Activated CD4-positive, CD25-positive, alpha-beta regulatory T cell (primary cell): ENCODE data around the gene CCDC188.

ENCODE experiments used
- DNase-seq, 4 experiments: peaks; one replicate each; lab custom pipeline; 2025; lab: John Stamatoyannopoulos, UW

CCDC188 gene

DNA sequence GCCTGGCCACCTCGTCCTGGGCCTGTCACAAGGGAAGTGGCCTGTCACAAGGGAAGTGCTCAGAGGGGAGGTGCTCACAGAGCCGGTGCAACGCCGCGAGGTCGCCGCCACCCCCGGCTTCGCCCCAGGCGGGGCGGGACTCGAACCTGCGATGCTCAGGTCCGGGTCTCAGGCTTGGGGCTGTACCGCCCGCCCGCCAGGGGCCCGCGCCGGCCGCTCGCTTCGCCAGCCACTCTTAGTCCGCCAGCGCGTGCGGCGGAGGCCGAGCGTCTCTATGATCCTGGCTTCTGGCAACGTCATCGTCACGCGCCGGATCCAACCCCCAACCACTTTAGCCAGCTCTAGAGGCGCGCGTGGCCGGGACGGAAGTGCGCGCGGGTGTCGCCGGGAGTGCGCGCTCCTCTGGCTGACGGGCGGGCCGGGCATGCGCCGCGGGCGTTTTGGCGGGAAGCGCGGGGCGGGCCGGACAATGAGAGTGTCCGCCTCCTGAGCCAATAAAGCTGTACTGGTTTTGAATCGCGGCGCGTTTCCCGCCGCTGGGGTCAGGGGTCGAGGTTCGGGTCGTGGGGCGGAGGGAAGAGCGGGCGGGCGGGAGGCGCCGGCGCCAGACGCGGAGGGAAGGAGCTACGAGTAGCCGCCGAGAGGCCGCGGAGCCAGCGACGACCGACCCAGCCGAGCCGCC lies 33.8 kb downstream of the CCDC188 start, which contains the start of gene TRMT2A:
Gene TRMT2A (minus strand): TSS at position 276 of the 682 bp plus-strand sequence. CDS start 320 bp downstream, outside the sequence.
- peak; percentile 93 to 97 (median 93) for DNase-seq

DNA sequence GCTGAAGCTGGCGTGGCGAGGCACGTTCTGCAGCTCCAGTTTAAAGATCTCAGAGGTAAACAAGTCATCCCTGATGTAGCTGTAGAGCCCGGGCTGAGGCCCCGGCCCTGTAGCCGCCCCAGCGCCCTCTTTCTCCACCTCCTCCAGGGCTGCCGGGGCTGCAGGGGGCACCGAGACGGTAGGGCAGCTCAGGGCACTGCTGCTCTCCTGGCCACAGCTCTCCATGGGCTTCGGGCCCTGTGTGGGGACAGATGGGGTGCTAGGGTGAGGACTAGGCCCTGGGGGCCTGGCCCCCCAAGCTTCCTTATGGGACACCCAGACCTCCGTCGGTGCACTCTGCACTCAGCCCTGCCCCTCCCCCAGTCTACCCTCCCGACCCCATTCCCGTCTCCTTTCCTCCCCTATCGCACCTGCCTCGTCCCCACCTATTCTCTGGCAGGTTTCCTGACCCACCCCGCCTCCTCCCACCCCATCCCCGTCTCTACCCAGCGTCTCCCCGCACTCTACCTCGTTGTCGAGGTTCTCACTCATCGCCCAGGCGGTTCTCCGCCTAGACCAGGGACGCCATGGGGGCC lies 34.4 kb downstream of the CCDC188 start:
- no peak for DNase-seq

DNA sequence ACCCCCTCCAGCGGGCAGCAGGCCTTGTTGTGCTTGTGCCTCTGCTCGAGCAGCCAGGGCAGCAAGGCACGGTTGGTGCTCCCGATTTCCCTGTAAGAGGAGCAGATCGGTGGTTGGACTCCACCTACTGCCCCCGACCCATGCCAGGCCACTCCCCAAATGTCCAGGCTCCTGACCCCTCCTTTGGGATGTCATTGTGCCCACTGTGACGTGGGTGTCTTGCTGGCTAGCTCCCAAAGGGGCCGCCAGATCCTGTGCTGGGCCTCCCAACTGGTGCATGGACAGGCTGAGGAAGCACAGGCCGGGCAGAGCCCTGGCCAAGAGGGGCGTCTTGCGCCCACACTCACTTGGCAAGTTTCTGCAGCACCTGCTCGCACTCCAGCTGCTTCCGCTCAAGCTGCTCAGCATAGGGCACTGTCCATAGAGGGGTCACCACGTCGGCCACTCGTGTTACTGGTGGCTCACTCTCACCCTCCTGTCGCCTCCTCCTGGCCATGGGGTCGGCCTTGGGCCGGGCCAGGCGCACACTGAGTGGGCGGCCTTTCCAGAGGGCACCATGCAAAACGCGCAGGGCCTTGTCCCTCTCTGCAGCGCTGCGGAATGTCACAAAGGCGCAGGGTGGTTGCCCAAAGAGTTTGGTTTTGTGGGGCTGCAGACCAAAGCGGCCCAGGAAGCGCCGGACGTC lies 35.0 kb downstream of the CCDC188 start, which contains the start of gene RANBP1:
Gene RANBP1 (plus strand): TSS at position 414 of the 685 bp plus-strand sequence. CDS start 81 bp downstream, at position 495.
- no peak for DNase-seq

DNA sequence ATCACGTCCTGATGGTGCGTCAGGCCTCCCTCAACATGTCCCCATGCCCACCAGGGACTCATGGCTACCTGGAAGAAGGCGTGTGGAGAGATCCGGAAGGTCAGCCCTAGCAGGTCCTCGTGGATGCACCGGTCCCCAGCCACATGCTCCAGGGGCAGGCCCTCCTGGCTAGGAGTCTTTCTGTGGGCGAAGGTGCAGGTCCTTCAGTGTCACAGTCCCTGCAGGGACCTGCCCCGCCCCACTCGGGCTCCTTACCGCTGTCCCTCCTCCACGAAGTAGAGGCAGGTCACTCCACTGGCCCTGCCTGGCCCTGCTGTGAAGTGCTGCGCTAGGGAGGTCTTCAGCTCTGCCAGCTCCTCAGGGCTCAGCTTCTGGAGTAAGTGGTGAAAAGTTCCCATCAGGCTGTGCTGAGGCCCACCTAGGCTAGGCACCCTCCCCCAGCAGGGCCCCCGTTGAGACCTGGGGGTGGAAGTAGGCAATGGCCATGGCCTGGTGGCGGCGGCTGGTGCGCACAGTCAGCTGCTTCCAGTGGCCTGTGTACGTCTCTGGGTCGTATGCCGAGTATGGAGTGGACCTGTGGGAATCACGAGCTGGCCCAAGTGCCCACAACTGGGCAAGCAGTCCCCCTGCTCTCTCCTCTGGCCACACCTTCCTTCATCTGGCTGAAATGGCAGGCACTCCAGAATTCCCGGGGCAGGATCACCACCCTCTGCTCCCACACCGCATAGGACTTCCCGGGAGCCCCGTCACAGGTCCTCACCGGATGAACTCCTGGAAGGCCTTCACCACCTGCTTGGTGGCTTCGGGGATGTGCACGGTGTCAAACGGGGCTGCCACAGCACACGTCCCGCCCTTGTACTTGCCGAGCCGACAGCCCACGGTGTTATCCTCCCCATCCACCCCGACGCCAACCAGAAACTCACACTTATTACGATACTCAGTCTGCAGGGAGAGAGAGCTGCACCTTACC lies 36.1 kb downstream of the CCDC188 start:
- no peak for DNase-seq

DNA sequence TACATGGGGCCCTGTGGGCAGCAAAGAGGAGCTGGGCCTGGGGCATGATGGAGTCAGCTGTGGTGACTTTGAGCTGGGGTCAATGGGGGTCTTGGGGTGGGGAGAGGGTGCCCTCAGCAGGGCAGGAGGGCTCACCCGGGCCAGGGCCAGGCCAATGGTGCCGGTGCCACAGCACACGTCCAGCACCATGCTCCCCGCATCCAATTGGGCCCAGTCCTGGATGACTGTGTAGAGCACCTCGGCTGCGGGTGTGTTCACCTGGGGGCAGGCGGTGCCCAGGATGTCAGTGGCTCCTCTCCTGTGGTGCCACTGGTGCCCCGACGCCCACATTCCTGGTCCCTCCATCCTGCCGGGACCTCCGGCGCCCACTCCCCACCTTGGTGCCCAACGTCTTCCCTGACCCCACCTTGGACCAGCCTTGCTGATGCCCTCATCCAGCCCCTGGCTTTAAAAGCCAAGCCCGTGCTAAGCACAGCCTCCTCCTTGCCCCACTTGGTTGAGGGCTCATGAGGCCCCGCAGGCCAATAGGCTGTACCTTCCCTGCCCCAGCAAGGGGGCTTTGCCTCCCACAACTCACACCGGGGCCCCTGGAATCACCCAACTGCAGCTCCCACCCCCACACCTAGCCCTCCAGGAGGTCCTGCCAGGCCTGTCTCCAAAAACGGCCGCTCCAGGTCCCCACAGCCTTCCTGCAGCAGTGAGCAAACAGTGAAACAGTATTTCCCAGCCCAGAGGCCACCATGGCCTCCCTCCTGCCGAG lies 37.1 kb downstream of the CCDC188 start:
- DNase-seq, result no peak

DNA sequence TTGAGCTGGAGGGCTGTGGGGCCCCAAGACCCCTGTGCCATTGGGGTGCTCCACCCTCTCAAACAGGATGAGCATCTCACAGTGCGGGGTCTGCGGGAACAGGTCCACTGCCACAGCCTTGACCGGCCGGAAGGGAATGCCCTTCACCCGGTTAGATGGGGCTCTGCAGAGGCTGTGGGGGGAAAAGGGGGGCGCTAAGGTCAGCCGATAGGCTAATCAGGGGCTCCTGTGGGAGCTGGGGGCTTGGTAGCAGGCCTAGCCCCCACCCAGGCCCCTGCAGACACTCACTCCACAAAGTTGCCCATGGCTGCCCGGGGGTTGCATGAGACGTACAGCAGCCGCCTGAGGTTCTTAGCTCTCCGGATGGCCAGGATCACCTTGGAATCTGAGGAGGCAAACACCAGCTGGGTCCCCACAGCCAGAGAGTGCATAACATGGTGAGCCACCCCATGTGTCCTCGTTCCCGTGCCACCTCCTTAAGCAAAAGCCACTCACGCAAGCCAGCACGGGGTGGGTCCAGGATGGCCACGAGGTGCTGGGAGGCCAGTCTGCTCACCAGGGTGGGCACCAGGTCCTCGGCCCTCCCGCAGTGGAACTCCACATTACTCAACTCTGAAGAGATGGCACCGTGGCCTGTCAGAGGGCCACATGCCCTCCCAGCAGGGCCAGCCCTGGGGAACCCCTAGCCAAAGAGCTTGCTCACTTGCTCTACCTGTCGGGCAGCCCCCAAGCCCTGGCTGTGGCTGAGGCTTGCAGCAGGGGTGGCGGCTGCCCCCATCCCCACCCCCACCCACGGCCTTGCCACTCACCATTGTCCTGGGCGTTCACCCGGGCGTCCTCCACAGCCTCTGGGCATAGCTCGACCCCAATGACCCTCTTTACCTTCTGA lies 38.0 kb downstream of the CCDC188 start:
- DNase-seq, result no peak

DNA sequence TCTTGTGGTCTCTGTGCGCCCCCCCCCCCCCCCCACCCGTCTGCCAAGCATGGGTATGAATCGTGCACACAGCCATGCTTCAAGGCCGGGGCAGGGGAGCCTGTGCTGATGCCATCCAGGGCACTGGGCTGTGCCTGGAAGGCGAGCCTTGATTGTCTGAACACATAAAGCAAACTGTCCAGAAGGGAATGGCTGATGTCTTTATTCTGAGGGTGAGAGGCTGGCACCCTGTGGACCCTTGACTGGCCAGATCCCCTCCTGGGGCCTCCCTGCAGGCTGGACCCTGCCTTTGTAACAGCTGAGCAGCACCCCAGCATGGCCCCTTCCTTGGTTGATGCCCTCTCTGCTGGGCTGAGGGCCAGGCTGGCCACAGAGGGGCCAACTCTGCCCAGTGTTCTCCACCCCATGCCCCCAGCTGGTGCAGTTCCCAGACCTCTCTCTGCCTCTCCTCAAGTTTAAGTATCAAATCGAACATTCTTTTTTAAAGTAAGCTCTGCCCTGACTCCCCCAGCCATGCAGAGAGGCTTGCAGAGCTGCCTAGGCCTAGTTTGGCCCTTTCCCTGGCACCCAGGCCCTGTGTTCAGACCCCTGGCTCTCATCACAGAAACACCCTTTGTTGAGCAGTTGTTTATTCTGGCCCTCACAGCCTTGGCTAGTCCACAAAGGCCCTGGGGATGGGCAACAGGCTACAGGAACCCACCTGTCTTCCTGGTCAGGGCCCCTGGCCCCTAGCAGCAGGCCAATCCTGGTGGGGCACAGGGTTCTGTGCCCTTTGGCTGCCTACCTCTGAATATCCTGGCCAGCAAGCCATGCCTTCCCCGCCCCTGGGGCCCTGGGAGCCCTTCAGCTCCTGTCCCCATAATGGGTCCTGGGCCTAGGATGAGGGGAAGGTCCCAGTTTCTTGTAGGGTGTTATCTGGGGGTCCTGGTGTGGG lies 38.9 kb downstream of the CCDC188 start:
- DNase-seq, result no peak

DNA sequence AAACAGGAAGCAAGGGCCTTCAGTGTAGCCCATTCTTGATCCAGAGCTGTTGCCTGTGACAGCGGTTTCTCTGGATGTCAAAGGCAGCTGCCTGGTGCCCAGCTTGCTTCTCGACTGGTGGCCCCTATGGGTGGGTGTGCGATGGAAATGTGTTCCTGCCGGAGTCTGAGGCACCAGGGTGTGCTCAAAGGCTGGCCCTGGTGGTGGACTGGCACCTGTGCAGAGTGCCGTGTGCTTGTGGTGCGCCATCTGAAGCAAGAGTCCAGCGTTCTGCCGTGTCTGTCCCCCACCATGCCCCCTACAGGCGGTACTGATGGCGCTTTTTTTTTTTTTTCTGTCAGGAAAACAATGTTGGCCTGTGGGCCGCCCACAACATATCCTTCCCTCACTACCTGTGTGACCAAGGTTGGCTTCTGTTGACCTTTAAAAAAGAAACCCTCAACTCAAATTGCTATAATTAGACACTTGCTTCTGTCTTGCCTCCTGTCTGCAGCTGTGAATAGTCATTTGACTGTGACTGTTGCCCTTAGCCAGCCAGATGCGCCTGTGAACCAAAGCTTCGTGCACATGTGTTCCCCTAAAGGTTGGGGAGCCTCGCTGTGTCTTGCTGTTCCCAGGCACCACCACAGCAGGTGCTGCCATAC lies 39.7 kb downstream of the CCDC188 start:
- peak in 1 of 4 experiments; percentile 25 for DNase-seq

DNA sequence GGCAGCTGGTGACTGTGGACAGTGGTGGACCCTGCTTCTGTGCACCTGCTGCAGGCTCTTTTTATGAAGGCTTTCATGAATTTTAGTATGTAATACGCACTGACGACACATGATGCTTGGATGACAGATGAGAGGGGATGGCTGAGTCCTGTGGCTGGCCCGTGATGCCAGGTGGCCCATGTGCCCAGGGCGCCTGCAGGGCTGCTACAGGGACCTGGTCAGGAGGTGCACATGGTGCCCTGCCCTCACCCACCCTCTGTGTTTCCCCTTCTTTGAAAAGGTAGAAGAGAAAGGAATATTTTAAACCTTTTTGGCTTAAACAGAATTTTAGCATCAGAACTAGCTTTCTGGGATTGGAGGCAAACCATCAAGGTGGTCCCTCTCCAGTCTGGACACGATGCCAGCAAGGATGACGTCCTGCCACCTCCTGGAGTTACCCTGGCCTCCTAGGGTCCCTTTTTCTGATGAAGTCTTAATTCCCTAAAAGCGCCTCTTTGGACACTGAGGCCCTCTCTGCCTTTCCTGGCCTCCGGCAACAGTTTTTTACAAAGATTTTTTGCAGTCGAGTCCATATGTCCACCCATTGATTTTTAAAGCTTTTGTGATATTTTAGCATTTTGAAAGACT lies 40.4 kb downstream of the CCDC188 start:
- DNase-seq, result no peak

DNA sequence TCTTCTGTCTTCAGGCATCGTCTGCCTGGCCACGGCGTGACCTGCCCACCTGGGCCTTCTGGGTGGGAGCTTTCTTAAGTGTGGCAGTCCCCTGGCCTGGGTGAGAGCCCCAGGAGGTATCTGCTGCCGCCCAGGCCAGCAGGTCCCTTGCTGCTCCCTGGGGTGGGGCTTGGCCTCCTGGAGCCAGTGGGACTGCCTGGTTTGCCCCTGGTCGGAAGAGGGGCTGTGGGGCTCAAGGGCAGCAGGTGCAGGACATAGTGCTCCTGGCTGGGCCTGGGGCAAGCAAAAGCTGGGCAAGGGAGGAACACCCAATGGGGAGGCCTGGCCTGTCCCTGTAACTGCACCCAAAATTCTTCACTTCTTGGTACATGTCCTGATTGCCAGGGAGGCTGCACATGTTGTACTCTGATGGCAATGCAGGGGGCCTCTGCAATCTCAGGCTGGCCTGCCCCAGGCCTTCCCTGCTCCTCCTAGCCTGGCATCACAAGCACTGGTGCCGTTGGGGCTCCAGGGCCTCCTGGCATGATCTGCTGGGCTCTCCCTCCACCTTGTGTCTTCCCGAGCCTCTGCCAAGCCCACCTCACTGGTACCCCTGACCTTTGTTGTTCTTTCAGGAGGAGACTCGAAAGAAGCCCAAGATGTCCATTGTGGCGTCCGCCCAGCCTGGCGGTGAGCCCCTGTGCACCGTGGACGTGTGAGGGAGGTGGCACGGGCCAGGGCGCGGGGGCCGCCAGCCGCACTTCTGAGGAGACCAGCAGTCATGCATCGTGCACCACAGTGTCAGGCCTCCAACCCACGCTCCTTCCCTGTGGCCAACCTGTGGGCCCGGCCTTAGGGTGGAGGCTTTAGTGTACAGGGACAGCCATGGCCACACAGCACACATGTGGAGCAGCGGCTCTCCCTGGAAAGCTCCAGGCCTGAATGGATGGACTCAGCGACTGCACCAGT lies 41.2 kb downstream of the CCDC188 start:
- no peak for DNase-seq

DNA sequence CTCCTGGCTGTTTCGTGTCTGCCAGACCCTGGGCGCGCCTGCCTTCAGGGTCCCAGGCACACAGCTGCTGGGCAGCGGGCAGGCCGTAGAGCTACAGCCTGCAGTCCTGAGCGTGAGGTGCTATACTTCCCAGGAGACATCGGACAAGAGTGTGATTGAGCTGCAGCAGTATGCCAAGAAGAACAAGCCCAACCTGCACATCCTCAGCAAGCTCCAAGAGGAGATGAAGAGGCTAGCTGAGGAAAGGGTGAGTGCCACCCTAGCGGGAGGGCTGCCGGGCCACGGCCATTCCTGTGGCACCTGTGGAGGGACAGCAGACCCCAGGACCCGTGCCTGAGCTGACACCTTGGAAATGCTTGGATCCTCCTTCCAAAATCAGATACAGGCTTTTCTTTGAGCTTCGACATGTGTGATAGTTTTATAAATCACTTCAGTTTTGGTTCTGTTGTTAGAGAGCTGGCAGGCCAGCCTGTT lies 42.1 kb downstream of the CCDC188 start:
- no peak for DNase-seq

DNA sequence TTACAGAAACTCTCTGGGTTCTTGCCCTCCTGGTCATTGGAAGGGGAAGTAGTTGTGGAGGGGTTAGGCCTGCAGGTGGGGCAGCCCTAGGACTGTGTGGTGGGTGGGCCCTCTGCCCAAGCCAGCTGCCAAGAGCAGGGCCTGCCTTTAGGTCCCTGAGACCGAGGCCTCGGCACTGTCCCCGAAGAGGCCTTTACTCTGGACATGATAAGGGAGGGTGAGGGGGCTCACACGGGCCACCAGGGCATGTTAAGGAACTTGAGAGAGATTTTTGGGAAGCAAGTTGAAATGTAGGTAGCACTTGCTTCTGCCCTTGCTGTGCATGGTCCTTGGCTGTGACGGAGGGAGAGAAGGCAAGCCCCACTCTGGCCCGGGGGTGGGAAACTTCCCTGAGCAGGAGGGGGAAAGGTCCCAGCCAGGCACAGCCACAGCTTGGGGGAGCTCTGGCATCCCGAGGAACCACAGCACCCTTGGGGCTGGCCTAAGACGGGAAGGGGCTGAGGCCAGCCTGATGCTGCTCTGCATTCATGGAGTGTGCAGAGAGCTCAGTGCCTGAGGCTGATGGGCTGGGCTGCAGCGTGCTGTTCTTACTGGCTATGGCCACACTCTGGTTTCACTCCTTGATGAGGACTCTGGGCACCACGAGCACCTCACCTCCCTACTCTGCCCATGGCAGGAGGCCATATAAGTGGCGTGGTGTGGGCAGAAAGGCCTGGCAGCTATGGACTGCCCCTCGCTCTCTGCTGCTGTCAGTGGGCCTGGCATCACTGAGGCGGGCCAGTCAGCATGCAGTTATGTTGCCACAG lies 42.7 kb downstream of the CCDC188 start:
- no peak for DNase-seq

DNA sequence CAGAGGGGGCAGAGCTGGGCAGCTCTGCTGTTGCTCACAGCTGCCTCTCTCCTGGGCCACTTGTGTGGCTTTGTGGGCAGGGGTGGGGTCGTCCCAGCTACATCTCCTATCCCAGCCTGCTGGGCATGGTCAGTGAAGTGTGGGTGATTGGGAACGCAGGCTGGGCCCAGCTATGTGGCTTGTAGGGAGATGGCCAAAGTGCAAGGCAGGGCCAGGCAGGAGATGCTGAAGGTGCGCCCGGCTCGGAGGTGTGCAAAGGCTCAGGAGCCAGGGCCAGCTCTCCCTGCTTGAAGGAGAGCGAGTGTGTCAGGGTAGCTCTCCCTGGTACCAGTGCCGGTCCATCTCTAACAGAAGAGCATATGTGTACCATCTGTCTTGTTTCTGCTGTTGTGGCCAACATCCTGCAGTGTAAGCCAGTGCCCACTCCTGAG lies 43.4 kb downstream of the CCDC188 start:
- DNase-seq, result no peak

DNA sequence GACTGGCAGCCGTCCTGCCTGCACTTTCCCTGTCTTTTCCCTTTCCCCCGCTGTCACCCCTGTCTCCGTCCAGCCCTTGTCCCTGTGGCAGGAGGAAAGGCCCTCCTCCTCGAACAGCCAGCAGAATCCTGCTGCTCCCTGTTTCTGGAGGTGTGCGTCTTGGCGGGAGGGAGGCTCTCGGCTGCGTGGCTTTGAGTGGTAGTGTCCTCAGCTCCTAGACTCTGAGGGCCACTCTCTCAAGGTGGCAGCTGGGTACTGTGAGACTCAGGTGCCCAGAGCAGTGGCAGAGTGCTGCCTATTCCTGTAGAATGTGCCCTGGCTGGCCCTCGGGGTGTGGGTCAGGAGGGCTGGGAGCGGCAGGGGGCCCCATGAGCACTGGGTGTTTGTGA lies 44.0 kb downstream of the CCDC188 start:
- no peak for DNase-seq

DNA sequence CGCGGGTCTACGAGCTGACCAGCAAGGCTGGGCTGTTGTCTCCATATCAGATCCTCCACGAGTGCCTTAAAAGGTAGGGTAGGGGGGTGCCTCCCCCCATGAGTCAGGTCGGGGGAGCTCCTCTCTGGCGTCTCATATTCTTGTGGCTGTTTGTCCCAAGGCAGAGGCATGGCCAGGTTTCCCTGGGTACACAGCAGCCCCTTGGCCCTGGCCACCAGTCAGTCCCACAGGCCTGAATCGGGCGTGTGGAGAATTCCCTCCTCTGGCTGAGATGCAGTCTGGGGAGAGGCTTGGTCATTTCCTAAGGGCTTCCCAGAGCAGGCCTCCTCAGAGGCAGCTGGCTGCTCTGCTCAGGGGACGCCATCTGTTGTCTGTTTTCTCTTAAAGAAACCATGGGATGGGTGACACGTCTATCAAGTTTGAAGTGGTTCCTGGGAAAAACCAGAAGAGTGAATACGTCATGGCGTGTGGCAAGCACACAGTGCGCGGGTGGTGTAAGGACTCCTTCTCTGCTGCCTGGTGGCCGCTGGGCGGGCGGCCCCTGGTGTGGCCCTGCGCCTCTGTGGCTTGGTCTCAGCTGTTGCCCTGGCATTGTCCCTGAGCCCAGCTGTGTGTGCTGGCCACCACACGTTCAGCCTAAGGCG lies 44.5 kb downstream of the CCDC188 start:
- DNase-seq, result no peak
